ENCODE results near the gene NAV2. TPM values are rescaled to one million over a fixed set of nuclear protein-coding genes. Genes with fewer than 3 reads are reported as not detected.

NAV2 gene
- polyA plus RNA-seq, 1 donor (not counting 4 experiments of a cell fraction or from before 2014, with no cell fraction given): 4.0 TPM

DNA sequence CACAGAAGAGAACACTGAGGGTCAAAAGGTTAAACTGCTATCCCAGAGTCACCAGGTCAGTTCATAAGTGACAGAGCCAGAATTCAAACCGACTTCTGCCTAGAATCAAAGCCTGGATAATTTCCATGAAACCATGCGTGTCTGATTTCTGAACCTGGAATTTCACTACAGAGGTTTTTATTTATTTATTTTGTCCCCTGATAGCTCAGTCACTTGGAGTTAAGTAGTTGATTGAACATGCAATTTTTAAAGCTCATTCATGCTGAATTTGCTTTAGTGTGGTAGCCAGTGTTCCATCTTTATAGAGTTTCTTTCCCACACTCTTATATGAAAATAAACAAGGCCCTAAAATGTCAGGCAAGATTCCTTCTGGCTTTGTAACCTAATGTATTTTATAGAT is 93.2 kb downstream of the NAV2 start:
- H2AFZ ChIP-seq (ENCODE audit: control insufficient read depth, low read length): no peak overlapping the region
- no peaks in the 10 kb centered on the region for H3K79me2 ChIP-seq (ENCODE audit: control insufficient read depth, insufficient read depth, low read length)
- no peak overlapping the region for H3K4me3 ChIP-seq (ENCODE audit: control insufficient read depth in 2 of 3, extremely low read depth in 1 of 3, insufficient read depth in 2 of 3, low read depth in 1 of 3, low read length in 3 of 3)
- DNase-seq (ENCODE audit: low read depth, low spot score): no peak
- TF ChIP-seq EZH2 (IDR thresholded peaks at IDR 0.05; ENCODE audit: low read length): no peak
- no peak for TF ChIP-seq CTCF (optimal IDR thresholded peaks at IDR 0.05 in 1 of 3, IDR thresholded peaks at IDR 0.05 in 1 of 3, conservative IDR thresholded peaks at IDR 0.05 in 1 of 3; ENCODE audit: extremely low read depth in 1 of 3, insufficient read depth in 2 of 3, low read length in 3 of 3)
- H3K9ac ChIP-seq (ENCODE audit: control insufficient read depth, extremely low read depth, insufficient read depth, low read length): no peak overlapping the region
- no peaks in the 10 kb centered on the region for H3K9me1 ChIP-seq (ENCODE audit: control insufficient read depth, extremely low read depth, insufficient read depth, low read length)
- H3K9me3 ChIP-seq (ENCODE audit: control insufficient read depth, low read depth, low read length): no peaks in the 10 kb centered on the region
- H3K27me3 ChIP-seq (ENCODE audit: control insufficient read depth, extremely low read depth, insufficient read depth, low read length): no peaks in the 10 kb centered on the region
- no peaks in the 10 kb centered on the region for H3K4me1 ChIP-seq (ENCODE audit: control insufficient read depth, extremely low read depth, insufficient read depth, low read length)
- no peaks in the 10 kb centered on the region for H4K20me1 ChIP-seq (ENCODE audit: control insufficient read depth, extremely low read depth, insufficient read depth, low read length)
- no peak overlapping the region for H3K27ac ChIP-seq (ENCODE audit: control insufficient read depth, insufficient read depth, low read length)
- H3K36me3 ChIP-seq (ENCODE audit: control insufficient read depth in 2 of 2, extremely low read depth in 1 of 2, insufficient read depth in 2 of 2, low read length in 2 of 2): no peaks in the 10 kb centered on the region
- dilution Hi-C loops (cut with MboI; ENCODE audit: extremely low pct_ligation_motif_present, low sequenced_read_pairs): no loop called here
- no peak for FAIRE-seq
- H3K4me2 ChIP-seq (ENCODE audit: control insufficient read depth, extremely low read depth, insufficient read depth, low read depth, low read length): no peak overlapping the region

DNA sequence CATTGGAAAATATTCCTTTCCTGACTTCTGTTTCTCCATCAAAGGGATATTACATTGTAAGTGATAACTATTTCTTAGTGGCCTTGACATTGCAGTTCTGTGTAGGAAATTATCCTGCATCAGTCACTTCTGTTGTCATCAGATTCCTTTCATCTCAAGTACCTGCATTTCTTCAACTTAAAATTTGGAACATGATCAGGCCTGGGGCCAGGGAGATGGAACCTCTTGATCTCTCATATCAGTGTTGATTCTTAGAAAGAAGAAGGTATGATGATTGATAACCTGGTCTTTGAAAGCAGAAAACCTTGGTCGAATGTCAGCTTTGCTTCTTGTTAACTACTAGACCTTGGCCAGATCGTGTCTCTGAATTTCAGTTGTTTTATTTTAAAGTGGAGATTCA is 93.6 kb downstream of the NAV2 start:
- FAIRE-seq (no peak), DNase-seq (ENCODE audit: low read depth, low spot score) (no peak)
- Histone ChIP-seq H3K27me3 (ENCODE audit: control insufficient read depth, extremely low read depth, insufficient read depth, low read length) (no peaks in the 10 kb centered on the region), H2AFZ (ENCODE audit: control insufficient read depth, low read length) (no peak overlapping the region), H3K27ac (ENCODE audit: control insufficient read depth, insufficient read depth, low read length) (no peak overlapping the region), H3K4me3 (ENCODE audit: control insufficient read depth in 2 of 3, extremely low read depth in 1 of 3, insufficient read depth in 2 of 3, low read depth in 1 of 3, low read length in 3 of 3) (no peak overlapping the region), H3K9me1 (ENCODE audit: control insufficient read depth, extremely low read depth, insufficient read depth, low read length) (no peaks in the 10 kb centered on the region), H3K9ac (ENCODE audit: control insufficient read depth, extremely low read depth, insufficient read depth, low read length) (no peak overlapping the region), H3K4me1 (ENCODE audit: control insufficient read depth, extremely low read depth, insufficient read depth, low read length) (no peaks in the 10 kb centered on the region), H3K79me2 (ENCODE audit: control insufficient read depth, insufficient read depth, low read length) (no peaks in the 10 kb centered on the region), H3K36me3 (ENCODE audit: control insufficient read depth in 2 of 2, extremely low read depth in 1 of 2, insufficient read depth in 2 of 2, low read length in 2 of 2) (no peaks in the 10 kb centered on the region), H3K9me3 (ENCODE audit: control insufficient read depth, low read depth, low read length) (no peaks in the 10 kb centered on the region), H4K20me1 (ENCODE audit: control insufficient read depth, extremely low read depth, insufficient read depth, low read length) (no peaks in the 10 kb centered on the region), H3K4me2 (ENCODE audit: control insufficient read depth, extremely low read depth, insufficient read depth, low read depth, low read length) (no peak overlapping the region)
- TF ChIP-seq EZH2 (IDR thresholded peaks at IDR 0.05; ENCODE audit: low read length) (no peak), CTCF (optimal IDR thresholded peaks at IDR 0.05 in 1 of 3, IDR thresholded peaks at IDR 0.05 in 1 of 3, conservative IDR thresholded peaks at IDR 0.05 in 1 of 3; ENCODE audit: extremely low read depth in 1 of 3, insufficient read depth in 2 of 3, low read length in 3 of 3) (no peak)
- dilution Hi-C loops (cut with MboI; ENCODE audit: extremely low pct_ligation_motif_present, low sequenced_read_pairs): no loop called here
